ENCODE data around the gene EXTL2.

- peak; percentile 89 for TF ChIP-seq POLR2A (IDR thresholded peaks at IDR 0.05; ENCODE audit: low read length)
- no peak for TF ChIP-seq GATA1 (IDR thresholded peaks at IDR 0.05; ENCODE audit: low read depth, low read length)
Measured at GRCh38 chr1:100895540-100896480, 1.2 kb upstream of the EXTL2 start, which contains the start of gene SLC30A7.

Data from erythroblast (primary cell).